Measurements from ENCODE around the gene VPS13D. TPM values are rescaled to one million over a fixed set of nuclear protein-coding genes. Genes with fewer than 3 reads are reported as not detected.

Gene VPS13D
- total RNA-seq, 1 experiment from 2014 or later = 29.0 TPM

GRCh38 chr1:12370333-12370975 lies 140.6 kb downstream of the VPS13D start (continued):
- no peak for TF ChIP-seq E2F4 (CRISPR knock-in tag; IDR thresholded peaks at IDR 0.05; ENCODE audit: borderline replicate concordance, low read depth)
- TF ChIP-seq OVOL2 (CRISPR knock-in tag; IDR thresholded peaks at IDR 0.05; ENCODE audit: borderline replicate concordance) = no peak
- TF ChIP-seq ZNF396 (CRISPR knock-in tag; IDR thresholded peaks at IDR 0.05; ENCODE audit: borderline replicate concordance) = no peak
- no peak for TF ChIP-seq CTCF (IDR thresholded peaks at IDR 0.05)
- no peak for TF ChIP-seq CREM (CRISPR knock-in tag; IDR thresholded peaks at IDR 0.05)
- no peak for TF ChIP-seq HMGA2 (CRISPR knock-in tag; IDR thresholded peaks at IDR 0.05)

GRCh38 chr1:12371053-12371452 lies 141.2 kb downstream of the VPS13D start:
- no peak overlapping the region for H3K4me3 Mint-ChIP-seq
- H3K27me3 Mint-ChIP-seq (ENCODE audit: low read depth) = no peaks in the 10 kb centered on the region
- DNase-seq (ENCODE audit: low spot score) (no peak), ATAC-seq (no peak)
- peaks cover 13% of the 10 kb centered on the region for H3K36me3 Mint-ChIP-seq
- peaks cover 2% of the 10 kb centered on the region; the same call in 1 of the 2 replicates for H3K4me1 Mint-ChIP-seq
- ChIA-PET CTCF (interaction anchor here (1.1 kb wide), 1 partner anchor 96 kb away, joined by 3 read pairs; no protein-coding TSS in a partner anchor), POLR2A (no interaction called here)
- H3K9me3 Mint-ChIP-seq = no peaks in the 10 kb centered on the region
- no peak overlapping the region for H3K27ac Mint-ChIP-seq
- TF ChIP-seq ZMAT4 (CRISPR knock-in tag; IDR thresholded peaks at IDR 0.05) (no peak), JUN (CRISPR knock-in tag; IDR thresholded peaks at IDR 0.05) (no peak), ATF2 (CRISPR knock-in tag; IDR thresholded peaks at IDR 0.05; ENCODE audit: borderline replicate concordance, low read depth) (no peak), RELA (CRISPR knock-in tag; IDR thresholded peaks at IDR 0.05; ENCODE audit: borderline replicate concordance) (no peak)

- DNase-seq (ENCODE audit: low spot score) (no peak), ATAC-seq (no peak)
- no peaks in the 10 kb centered on the region for H3K9me3 Mint-ChIP-seq
- no peak for TF ChIP-seq ETV6 (CRISPR knock-in tag; IDR thresholded peaks at IDR 0.05)
- TF ChIP-seq PRRX2 (CRISPR knock-in tag; IDR thresholded peaks at IDR 0.05) = no peak
- no peak for TF ChIP-seq CREB1 (CRISPR knock-in tag; IDR thresholded peaks at IDR 0.05)
- peaks cover 13% of the 10 kb centered on the region for H3K36me3 Mint-ChIP-seq
- H3K27ac Mint-ChIP-seq = no peak overlapping the region
- no peak overlapping the region for H3K4me3 Mint-ChIP-seq
- no peaks in the 10 kb centered on the region for H3K27me3 Mint-ChIP-seq (ENCODE audit: low read depth)
- ChIA-PET POLR2A (no interaction called here), CTCF (no interaction called here)
- peaks cover 2% of the 10 kb centered on the region; the same call in 1 of the 2 replicates for H3K4me1 Mint-ChIP-seq
Measured at GRCh38 chr1:12372180-12372579, 142.3 kb downstream of the VPS13D start.

GRCh38 chr1:12372761-12373160 lies 142.9 kb downstream of the VPS13D start:
- CTCF ChIA-PET = interaction anchor here (0.6 kb wide), 1 partner anchor 229 kb away, joined by 4 read pairs; no protein-coding TSS in a partner anchor
- TF ChIP-seq ZNF416 (CRISPR knock-in tag; IDR thresholded peaks at IDR 0.05) (no peak), OVOL2 (CRISPR knock-in tag; IDR thresholded peaks at IDR 0.05; ENCODE audit: borderline replicate concordance) (no peak), TP53 (CRISPR knock-in tag; IDR thresholded peaks at IDR 0.05) (no peak), NFATC4 (CRISPR knock-in tag; IDR thresholded peaks at IDR 0.05) (no peak), JAZF1 (CRISPR knock-in tag; IDR thresholded peaks at IDR 0.05) (no peak), ATF6 (CRISPR knock-in tag; IDR thresholded peaks at IDR 0.05) (no peak), ZNF317 (CRISPR knock-in tag; IDR thresholded peaks at IDR 0.05; ENCODE audit: borderline replicate concordance, low read depth) (no peak), FOXK1 (CRISPR knock-in tag; IDR thresholded peaks at IDR 0.05) (no peak), ATF2 (CRISPR knock-in tag; IDR thresholded peaks at IDR 0.05; ENCODE audit: borderline replicate concordance, low read depth) (no peak), MXD4 (CRISPR knock-in tag; IDR thresholded peaks at IDR 0.05; ENCODE audit: borderline replicate concordance) (no peak), CREB1 (CRISPR knock-in tag; IDR thresholded peaks at IDR 0.05) (no peak), ATF3 (CRISPR knock-in tag; conservative IDR thresholded peaks at IDR 0.05) (no peak)

More at GRCh38 chr1:12372761-12373160, 142.9 kb downstream of the VPS13D start:
- Mint-ChIP-seq H3K4me3 (no peak overlapping the region), H3K27ac (no peak overlapping the region), H3K36me3 (peaks cover 15% of the 10 kb centered on the region), H3K4me1 (peaks cover 2% of the 10 kb centered on the region; the same call in 1 of the 2 replicates), H3K27me3 (ENCODE audit: low read depth) (no peaks in the 10 kb centered on the region), H3K9me3 (no peaks in the 10 kb centered on the region)
- ATAC-seq = no peak
- no peak for DNase-seq (ENCODE audit: low spot score)
- POLR2A ChIA-PET = no interaction called here

Data from WTC11 (cell line).